NCI-H446 (cell line): ENCODE data around the gene C12orf76.
A peak's percentile ranks its signal among the peaks of the same experiment; 100 is the strongest.
"Not testable (repeated sequence)": the region's sequence is repeated elsewhere in the genome, so short reads cannot be mapped to it uniquely, and the experiment has no call there.

Experiments
- DNase-seq, 2 experiments: peaks; one replicate each; lab custom pipeline; 2025; lab: John Stamatoyannopoulos, UW

The C12orf76 gene

DNA sequence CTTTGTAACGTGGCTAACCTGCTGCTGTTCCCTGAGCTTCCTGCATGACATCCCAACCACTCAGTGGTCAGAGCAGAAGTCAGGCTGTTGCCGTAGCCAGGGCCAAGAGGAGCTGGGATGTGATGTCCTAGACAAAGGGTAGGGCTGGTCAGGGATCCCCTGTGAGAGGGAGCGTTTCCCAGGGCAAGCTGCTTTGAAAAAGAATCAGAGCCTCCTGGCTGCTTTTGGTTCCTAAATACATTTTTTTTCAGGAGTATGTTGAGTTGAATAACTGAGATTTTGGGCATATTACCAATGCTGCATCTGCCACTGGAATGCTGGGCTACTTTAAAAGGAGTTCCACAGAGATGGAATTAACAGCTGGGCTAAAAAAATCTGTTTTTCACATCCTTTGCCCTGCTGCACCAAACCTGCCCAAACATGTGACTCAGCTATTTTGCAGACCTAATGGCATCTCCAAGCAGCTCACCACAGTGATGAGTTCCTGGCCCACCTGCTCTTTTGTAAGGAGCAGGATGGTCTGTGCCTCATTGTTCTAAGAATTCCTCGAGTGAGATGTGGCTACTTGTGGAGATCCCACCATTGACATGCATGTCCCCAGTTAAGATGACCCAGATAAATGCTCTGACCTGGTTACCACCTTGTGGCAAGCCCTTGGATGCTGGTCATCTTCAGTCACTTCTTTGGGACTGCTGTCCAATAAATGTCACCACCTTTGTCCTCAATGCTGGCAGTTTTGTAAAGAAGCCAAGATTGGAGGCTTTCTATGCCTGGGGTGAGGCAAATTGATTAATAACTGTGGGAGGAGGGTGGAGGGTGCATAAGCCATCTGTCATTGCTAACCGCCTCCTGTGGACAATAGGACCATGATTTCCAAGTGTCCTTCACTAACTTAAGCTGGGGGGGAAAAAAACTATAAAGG, 25.0 kb downstream of the C12orf76 start:
- DNase-seq: peak; percentile 28 to 69

GRCh38 chr12:110020956-110021355, 27.4 kb downstream of the C12orf76 start:
- no peak for DNase-seq

- DNase-seq: no peak
Measured at GRCh38 chr12:110015132-110015531, 33.2 kb downstream of the C12orf76 start.

GRCh38 chr12:110012659-110013058, 35.7 kb downstream of the C12orf76 start:
- no peak for DNase-seq

DNA sequence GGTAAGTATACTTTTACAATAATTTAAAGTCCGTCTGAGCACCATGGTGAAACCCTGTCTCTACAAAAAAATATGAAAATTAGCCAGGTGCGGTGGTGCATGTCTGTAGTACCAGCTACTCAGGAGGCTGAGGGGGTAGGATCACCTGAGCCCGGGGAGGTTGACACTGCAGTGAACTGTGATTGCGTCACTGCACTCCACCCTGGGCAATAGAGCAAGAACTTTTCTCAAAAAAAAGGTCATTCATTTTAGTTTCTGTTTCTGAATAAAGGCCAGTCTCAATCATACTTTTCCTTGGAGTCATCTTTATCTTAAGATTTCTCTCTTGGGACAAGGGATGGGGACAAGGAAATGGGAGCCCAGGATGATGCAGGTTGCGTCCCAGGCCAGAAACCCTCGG, 36.2 kb downstream of the C12orf76 start:
- no peak for DNase-seq

DNA sequence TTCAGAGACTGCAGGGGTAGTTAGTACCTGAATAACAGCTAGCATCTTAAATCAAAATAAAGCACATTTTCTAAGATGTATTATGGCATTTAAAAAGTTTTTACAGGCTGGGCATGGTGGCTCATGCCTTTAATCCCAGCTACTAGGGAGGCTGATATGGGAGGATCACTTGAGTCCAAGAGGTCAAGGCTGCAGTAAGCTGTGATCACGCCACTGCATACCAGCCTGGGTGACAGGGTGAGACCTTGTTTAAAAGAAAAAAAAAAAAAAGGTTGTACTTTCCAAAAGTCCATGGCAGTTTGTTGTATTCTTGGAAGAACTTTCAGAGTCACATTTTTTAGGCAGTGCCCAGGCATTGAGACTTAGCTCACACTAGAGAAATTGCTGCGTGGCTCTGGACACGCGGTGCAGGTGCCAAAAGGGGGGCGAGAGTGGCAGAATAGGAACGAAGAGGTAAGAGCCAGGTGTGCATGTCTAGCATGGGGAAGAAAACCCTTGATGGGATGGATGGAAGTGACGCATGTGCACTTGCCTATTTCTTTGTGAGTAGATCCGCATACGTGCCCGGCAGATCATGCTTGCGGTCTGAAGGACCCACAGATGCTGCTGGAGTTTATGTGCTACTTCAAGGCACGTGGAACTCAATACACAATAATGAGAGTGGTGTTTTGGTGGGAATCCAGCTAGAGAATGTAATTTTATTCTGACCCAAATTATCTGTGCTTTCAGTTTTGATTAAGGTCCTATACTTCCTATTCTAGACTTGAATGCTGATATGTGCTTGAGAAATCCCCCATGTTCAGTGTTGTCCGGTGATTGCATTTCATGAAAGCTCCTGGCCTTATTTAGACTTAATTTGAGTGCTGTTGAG, 37.2 kb downstream of the C12orf76 start:
- no peak for DNase-seq

DNA sequence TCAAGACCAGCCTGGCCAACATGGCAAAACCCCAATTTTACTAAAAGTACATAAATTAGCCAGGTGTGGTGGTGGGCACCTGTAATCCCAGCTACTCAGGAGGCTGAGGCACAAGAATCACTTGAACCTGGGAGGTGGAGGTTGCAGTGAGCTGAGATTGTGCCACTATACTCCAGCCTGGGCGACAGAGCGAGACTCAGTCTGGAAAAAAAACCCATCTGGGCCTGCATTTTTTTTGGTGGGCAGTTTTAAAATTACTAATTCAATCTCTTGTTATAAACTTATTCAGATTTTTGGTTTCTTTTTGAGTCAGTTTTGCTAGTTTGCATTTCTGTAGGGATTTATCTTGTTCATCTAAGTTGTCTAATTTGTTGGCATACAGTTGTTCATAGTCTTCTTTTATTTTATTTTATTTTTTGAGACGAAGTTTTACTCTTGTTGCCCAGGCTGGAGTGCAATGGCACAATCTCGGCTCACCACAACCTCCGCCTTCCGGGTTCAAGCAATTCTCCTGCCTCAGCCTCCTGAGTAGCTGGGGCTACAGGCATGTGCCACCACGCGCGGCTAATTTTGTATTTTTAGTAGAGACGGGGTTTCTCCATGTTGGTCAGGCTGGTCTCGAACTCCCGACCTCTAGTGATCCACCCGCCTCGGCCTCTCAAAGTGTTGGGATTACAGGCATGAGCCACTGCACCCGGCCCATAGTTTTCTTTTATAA, 39.5 kb downstream of the C12orf76 start:
- not testable (repeated sequence) for DNase-seq

DNA sequence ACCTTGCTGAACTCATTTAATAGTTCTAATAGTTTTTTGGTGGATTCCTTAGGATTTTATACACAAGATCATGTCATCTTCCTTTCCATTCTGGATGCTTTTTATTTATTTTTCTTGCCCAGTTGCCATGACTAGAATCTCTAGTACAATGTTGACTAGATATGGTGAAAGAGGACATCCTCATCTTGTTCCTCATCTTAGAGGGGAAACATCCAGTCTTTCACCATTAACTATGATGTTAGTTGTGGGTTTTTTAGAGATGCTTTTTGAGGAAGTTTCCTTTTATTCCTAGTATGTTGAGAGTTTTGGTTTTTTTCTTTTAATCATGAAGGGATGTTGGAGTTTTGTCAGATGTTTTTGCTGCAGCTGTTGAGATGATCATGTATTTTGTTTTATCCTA, 40.4 kb downstream of the C12orf76 start:
- DNase-seq: no peak

DNA sequence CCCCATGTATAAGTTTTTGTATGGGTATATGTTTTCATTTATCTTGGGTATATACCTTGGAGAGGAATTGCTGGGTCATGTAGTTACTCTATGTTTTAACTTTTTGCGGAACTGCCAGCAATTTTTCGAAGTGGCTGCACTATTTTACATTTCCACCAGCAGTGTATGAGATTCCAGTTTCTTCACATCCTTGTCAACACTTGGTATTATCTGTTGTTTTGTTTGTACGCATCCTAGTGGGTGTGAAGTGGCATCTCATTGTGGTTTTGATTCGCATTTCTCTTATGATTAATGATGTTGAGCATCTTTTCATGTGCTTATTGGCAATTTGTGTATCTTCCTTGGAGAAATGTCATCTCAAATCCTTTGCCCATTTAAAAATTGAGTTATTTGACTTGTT, 42.2 kb downstream of the C12orf76 start:
- no peak for DNase-seq

DNA sequence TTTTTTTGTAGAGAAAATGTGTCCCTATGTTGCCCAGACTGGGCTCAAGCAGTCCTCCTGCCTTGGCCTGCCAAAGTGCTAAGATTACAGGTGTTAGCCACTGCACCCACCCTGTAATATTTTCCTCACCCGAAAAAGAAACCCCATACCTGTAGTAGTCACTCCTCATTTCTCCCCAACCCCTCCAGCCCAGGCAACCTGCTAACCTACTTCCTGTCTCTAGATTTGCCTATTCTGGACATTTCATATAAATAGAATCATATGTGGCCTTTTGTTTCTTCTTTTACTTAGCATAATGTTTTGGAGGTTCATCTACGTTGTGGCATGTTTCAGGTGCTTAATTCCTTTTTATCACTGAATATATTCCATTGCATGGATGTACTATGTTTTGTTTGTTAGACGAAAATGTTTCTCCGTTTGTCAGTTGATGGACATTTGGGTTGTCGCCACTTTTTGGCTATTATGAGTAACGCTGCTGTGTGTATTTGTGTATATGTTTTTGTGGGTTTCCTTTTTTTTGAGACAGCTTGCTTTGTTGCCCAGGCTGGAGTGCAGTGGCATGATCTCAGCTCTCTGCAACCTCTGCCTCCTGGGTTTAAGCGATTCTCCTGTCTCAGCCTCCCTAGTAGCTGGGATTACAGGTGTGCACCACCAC, 42.9 kb downstream of the C12orf76 start:
- no peak for DNase-seq

DNA sequence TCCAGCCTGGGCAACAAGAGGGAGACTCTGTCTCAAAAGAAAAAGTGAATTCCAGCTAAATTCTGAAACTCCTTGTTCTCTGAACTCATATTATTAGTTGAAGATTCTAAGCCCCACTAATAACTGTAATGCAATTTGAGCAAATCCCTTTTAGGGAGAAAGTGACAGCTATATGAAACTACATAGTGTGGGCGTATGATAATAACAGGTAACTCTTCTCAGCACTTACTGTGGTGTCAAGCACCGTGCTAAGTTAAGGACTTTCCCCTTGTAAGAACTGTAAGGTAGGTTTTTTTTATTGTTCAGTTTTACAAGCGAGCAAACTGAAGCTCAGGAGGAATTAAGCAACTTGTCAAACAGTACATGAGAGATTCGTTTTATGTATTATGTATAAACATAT, 43.7 kb downstream of the C12orf76 start:
- DNase-seq: no peak

- no peak for DNase-seq
Measured at GRCh38 chr12:110002676-110003515, 45.4 kb downstream of the C12orf76 start.

GRCh38 chr12:110001596-110001995, 46.7 kb downstream of the C12orf76 start:
- no peak for DNase-seq

DNA sequence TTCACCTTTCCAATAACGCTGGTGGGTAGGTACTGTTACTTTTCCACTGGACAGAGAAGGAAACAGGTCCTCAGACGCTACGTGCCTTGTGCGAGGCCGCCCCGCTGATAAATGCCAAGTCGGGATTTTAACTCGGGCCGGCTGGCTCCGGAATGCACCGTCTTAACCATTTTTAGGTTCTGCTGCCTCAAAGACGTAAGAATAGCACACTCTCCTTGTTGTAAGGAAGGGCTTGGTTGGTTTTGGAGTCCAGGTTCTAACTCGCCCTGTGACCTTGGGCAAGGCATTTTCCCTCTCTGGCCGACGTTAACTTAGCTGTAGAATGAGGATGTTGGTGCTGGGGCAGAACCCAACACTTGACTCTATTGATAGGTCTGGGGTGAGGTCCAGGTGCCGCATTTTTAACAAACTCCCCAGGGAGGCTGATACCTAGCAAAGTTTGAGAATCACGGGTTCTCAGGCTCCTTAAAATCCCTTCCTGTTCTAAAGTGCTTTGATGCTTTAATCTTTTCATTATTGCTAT, 48.3 kb downstream of the C12orf76 start:
- DNase-seq: no peak

GRCh38 chr12:109999649-109999971, 48.7 kb downstream of the C12orf76 start:
- no peak for DNase-seq

GRCh38 chr12:109998904-109999648, 49.2 kb downstream of the C12orf76 start, which contains the start of gene ANKRD13A:
Gene ANKRD13A, plus strand, starts transcription at chr12:109999430. Its CDS starts 259 bp downstream, at chr12:109999689.
- DNase-seq: peak; percentile 83 to 93

GRCh38 chr12:109998241-109998903, 50.0 kb downstream of the C12orf76 start:
- DNase-seq: no peak

GRCh38 chr12:109997393-109997792, 50.9 kb downstream of the C12orf76 start:
- no peak for DNase-seq

DNA sequence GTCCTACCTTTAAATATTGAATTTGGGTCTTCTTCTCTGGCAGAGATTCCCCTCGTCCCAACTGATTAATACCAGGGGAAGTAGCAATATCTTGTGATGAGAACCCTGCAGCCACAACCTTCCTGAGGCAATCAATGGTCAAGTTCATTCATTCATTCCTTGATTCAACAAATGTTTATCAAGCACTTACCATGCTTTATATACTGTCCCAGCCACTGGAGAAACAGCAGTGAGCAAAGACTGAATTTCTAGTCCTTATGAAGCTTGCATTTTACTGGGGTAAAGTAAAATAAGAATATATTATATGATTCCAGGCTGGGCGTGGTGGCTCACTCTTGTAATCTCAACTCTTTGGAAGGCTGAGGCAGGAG, 51.9 kb downstream of the C12orf76 start:
- DNase-seq: no peak
